Ascending aorta (tissue), 2 donors: Measurements from ENCODE around the gene ADGRF3. TPM values are rescaled to one million over a fixed set of nuclear protein-coding genes. Genes with fewer than 3 reads are reported as not detected.

Source experiments
- DNase-seq, 2 donors: peaks; one replicate each; pipeline ENCODE4 v3.0.0-alpha.2; 2019; ENCODE audit warnings: low spot score in 2 of 2
- H3K27ac ChIP-seq, 2 donors: fragments of 200-600 bp; sonication (generic); one replicate each; pipeline ENCODE4 v1.5.1; 2016 to 2017; ENCODE audit warnings: mild to moderate bottlenecking in 1 of 2
- H3K27me3 ChIP-seq: fragments of 200-600 bp; sonication (generic); one replicate; pipeline ENCODE4 v1.5.1; 2017
- H3K36me3 ChIP-seq, 2 donors: fragments of 200-600 bp; sonication (generic); one replicate each; pipeline ENCODE4 v1.5.1; 2016
- H3K4me1 ChIP-seq, 2 donors: fragments of 200-600 bp; sonication (generic); one replicate each; pipeline ENCODE4 v1.5.1; 2016 to 2017; ENCODE audit warnings: mild to moderate bottlenecking in 1 of 2
- H3K4me3 ChIP-seq, 2 donors: fragments of 200-600 bp; sonication (generic); one replicate each; pipeline ENCODE4 v1.5.1; 2016 to 2017; ENCODE audit warnings: mild to moderate bottlenecking in 1 of 2
- H3K9me3 ChIP-seq, 2 donors: fragments of 200-600 bp; sonication (generic); one replicate each; pipeline ENCODE4 v1.5.1; 2016
- intact Hi-C: fragments of 100-400 bp; cut with DNase I; formaldehyde crosslinking; loops from one replicate; pipeline ENCODE4 v1.15.1; 2023
- total RNA-seq: library from RNA; depleted of rRNA; stranded (reverse); fragments of >200 nt; gene quantifications from one replicate; pipeline ENCODE4 v1.1.0, GENCODE V29; 2016
- TF ChIP-seq, protein P1 (sequence below), 3 experiments: fragments of 200-600 bp in 2 of 3; fragments of 450-650 bp in 1 of 3; sonication (generic) in 2 of 3; IDR thresholded peaks; one replicate each; pipeline ENCODE4 v1.5.1; 2016 to 2019; ENCODE audit warnings: antibody characterized with exemption in 3 of 3, mild to moderate bottlenecking in 1 of 3, moderate library complexity in 1 of 3

The ADGRF3 gene
- total RNA-seq, 1 donor from 2014 or later, result not detected

GRCh38 chr2:26347286-26347865, 787 bp upstream of the ADGRF3 start:
- intact Hi-C loops, result loop anchor here (5.0 to 10.0 kb wide), 3 partner anchors 315 to 1303 kb away; partner anchors contain the start of genes EFR3B, KIF3C and RAB10
- H3K4me1 ChIP-seq, result peaks cover 6 to 20% of the 10 kb centered on the region in 2 donors
- H3K36me3 ChIP-seq, result no peaks in the 10 kb centered on the region
- TF ChIP-seq, protein P1, sequence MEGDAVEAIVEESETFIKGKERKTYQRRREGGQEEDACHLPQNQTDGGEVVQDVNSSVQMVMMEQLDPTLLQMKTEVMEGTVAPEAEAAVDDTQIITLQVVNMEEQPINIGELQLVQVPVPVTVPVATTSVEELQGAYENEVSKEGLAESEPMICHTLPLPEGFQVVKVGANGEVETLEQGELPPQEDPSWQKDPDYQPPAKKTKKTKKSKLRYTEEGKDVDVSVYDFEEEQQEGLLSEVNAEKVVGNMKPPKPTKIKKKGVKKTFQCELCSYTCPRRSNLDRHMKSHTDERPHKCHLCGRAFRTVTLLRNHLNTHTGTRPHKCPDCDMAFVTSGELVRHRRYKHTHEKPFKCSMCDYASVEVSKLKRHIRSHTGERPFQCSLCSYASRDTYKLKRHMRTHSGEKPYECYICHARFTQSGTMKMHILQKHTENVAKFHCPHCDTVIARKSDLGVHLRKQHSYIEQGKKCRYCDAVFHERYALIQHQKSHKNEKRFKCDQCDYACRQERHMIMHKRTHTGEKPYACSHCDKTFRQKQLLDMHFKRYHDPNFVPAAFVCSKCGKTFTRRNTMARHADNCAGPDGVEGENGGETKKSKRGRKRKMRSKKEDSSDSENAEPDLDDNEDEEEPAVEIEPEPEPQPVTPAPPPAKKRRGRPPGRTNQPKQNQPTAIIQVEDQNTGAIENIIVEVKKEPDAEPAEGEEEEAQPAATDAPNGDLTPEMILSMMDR (IDR thresholded peaks at IDR 0.05), result no peak
- no peaks in the 10 kb centered on the region for H3K9me3 ChIP-seq
- no peak for DNase-seq
- peak overlapping the region in 1 of 2 donors; percentile 94 for H3K27ac ChIP-seq
- H3K4me3 ChIP-seq, result peak overlapping the region; percentile 74 to 94
- no peaks in the 10 kb centered on the region for H3K27me3 ChIP-seq

- H3K4me1 ChIP-seq, result peaks cover 6 to 20% of the 10 kb centered on the region in 2 donors
- peak; percentile 96 to 99 for DNase-seq
- TF ChIP-seq, protein P1 (IDR thresholded peaks at IDR 0.05), result no peak
- H3K27ac ChIP-seq, result peak within 1 kb of the TSS; percentile 90 to 94
- intact Hi-C loops, result loop anchor here (1.0 to 10.0 kb wide), 5 partner anchors 101 to 1301 kb away; partner anchors contain the start of genes ASXL2, EFR3B, HADHA and HADHB
- H3K4me3 ChIP-seq, result peak within 1 kb of the TSS; percentile 74 to 94
- H3K9me3 ChIP-seq, result no peaks in the 10 kb centered on the region
- H3K27me3 ChIP-seq, result no peaks in the 10 kb centered on the region
- H3K36me3 ChIP-seq, result no peaks in the 10 kb centered on the region
Observed at GRCh38 chr2:26345545-26346453, 790 bp downstream of the ADGRF3 start, which contains the start of gene SELENOI. Gene SELENOI, plus strand, starts transcription at chr2:26346143. Its CDS starts 90 bp downstream, at chr2:26346233.

DNA sequence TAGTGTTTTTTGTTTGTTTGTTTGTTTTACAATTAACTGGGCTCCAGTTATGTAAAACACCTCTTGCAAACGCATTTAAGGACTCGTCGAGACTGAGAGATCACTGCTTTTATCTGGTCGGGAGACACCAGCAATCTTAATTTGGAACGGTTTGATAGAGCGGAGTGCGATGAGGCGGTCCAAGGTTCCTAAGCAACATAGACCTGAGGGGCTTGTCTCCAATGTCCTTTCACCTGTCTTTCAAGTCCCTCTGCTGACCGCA, 1.4 kb downstream of the ADGRF3 start:
- no peak for DNase-seq
- Histone ChIP-seq H3K36me3 (no peaks in the 10 kb centered on the region), H3K9me3 (no peaks in the 10 kb centered on the region), H3K4me1 (peaks cover 6 to 20% of the 10 kb centered on the region in 2 donors), H3K27ac (peak overlapping the region; percentile 82 to 84), H3K27me3 (no peaks in the 10 kb centered on the region), H3K4me3 (peak overlapping the region; percentile 74 to 94)
- intact Hi-C loops, result loop anchor here (2.0 to 10.0 kb wide), 4 partner anchors 313 to 1300 kb away; partner anchors contain the start of genes ASXL2, EFR3B, KIF3C and RAB10
- TF ChIP-seq, protein P1 (IDR thresholded peaks at IDR 0.05), result no peak

DNA sequence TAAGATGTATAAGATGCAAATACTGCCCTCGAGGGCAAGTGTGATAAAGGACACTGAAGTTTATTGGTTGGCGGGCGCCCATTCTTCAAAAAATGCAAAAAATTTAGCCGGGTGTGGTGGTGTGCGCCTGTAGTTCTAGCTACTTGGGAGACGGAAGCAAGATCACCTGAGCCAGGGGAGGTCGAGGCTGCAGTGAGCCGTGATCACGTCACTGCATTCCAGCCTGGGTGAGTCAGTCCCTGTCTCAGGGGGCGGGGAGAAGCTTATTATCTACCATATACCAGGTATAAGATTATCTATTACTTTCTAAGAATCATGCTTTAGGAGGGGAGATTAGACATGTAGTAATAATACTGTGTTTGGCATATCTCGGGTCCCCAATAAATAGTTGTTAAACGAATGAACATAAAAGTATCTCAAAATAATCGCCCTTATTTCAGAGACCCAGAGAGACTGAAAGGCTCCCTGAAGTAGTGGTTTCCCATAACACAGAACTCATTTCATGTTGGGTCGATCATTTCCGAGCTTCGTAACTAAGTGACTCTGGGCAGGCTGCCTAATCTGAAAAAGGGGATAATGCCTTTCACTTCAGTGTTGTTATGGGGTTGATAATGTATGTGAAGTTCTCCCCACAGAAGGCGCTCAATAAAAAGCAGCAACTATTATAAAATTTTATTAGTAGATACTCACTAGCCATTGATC, 1.9 kb downstream of the ADGRF3 start:
- Histone ChIP-seq H3K27me3 (no peaks in the 10 kb centered on the region), H3K9me3 (no peaks in the 10 kb centered on the region), H3K36me3 (no peaks in the 10 kb centered on the region), H3K4me1 (peaks cover 6 to 20% of the 10 kb centered on the region in 2 donors), H3K4me3 (peak overlapping the region; percentile 74 to 94), H3K27ac (peak overlapping the region; percentile 82 to 84)
- DNase-seq, result no peak
- intact Hi-C loops, result loop anchor here (2.0 to 10.0 kb wide), 4 partner anchors 312 to 1300 kb away; partner anchors contain the start of genes ASXL2, EFR3B, KIF3C and RAB10
- TF ChIP-seq, protein P1 (IDR thresholded peaks at IDR 0.05), result no peak

GRCh38 chr2:26340831-26341230, 5.8 kb downstream of the ADGRF3 start:
- TF ChIP-seq, protein P1 (IDR thresholded peaks at IDR 0.05), result no peak
- no peak overlapping the region for H3K27ac ChIP-seq
- H3K4me3 ChIP-seq, result no peak overlapping the region
- H3K27me3 ChIP-seq, result no peaks in the 10 kb centered on the region
- no peaks in the 10 kb centered on the region for H3K36me3 ChIP-seq
- no peaks in the 10 kb centered on the region for H3K9me3 ChIP-seq
- peaks cover 6 to 10% of the 10 kb centered on the region in 2 donors for H3K4me1 ChIP-seq
- intact Hi-C loops, result loop anchor here (10.0 kb wide), 2 partner anchors 356 to 1296 kb away; partner anchors contain the start of genes EFR3B and KIF3C
- DNase-seq, result no peak
